H9 (cell line): ENCODE results near the gene LFNG. TPM values are rescaled to one million over a fixed set of nuclear protein-coding genes. Genes with fewer than 3 reads are reported as not detected.

Experiments
- DNase-seq: peaks from one replicate; pipeline ENCODE4 v3.0.0-alpha.2; 2017
- H2AFZ ChIP-seq: one replicate; pipeline ENCODE4 v1.6.1; 2013; ENCODE audit warnings: mild to moderate bottlenecking, low read length, control low read depth, moderate library complexity
- H2AK5ac ChIP-seq: 2 replicates; pipeline ENCODE4 v1.6.1; 2013; ENCODE audit warnings: low read length, control low read depth, mixed read lengths; ENCODE audit not compliant: insufficient read length
- H2BK120ac ChIP-seq: one replicate; pipeline ENCODE4 v1.6.1; 2013; ENCODE audit warnings: low read depth, mild to moderate bottlenecking, low read length, control low read depth, inconsistent platforms; ENCODE audit not compliant: poor library complexity, severe bottlenecking
- H2BK12ac ChIP-seq: 2 replicates; pipeline ENCODE4 v1.6.1; 2013; ENCODE audit warnings: low read length, control low read depth, mixed read lengths, low read depth; ENCODE audit not compliant: insufficient read length
- H2BK15ac ChIP-seq: 2 replicates; pipeline ENCODE4 v1.6.1; 2013; ENCODE audit warnings: low read depth, low read length, control low read depth
- H2BK20ac ChIP-seq: one replicate; pipeline ENCODE4 v1.6.1; 2013; ENCODE audit warnings: low read depth, mild to moderate bottlenecking, low read length, control low read depth, inconsistent platforms; ENCODE audit not compliant: poor library complexity, severe bottlenecking
- H2BK5ac ChIP-seq: 2 replicates; pipeline ENCODE4 v1.6.1; 2013; ENCODE audit warnings: low read length, control low read depth, mixed read lengths; ENCODE audit not compliant: insufficient read length
- H3K14ac ChIP-seq: 2 replicates; pipeline ENCODE4 v1.6.1; 2013; ENCODE audit warnings: low read length, control low read depth; ENCODE audit not compliant: insufficient read depth
- H3K18ac ChIP-seq: 2 replicates; pipeline ENCODE4 v1.6.1; 2013; ENCODE audit warnings: low read depth, mild to moderate bottlenecking, mixed read lengths, low read length, control low read depth; ENCODE audit not compliant: insufficient read length
- H3K23ac ChIP-seq: 2 replicates; pipeline ENCODE4 v1.6.1; 2013; ENCODE audit warnings: low read length, control low read depth, mixed read lengths, low read depth; ENCODE audit not compliant: insufficient read length
- H3K23me2 ChIP-seq: 2 replicates; pipeline ENCODE4 v1.6.1; 2013; ENCODE audit warnings: low read depth, mild to moderate bottlenecking, mixed read lengths, low read length, control low read depth; ENCODE audit not compliant: insufficient read length, poor library complexity, severe bottlenecking
- H3K27ac ChIP-seq: 2 replicates; pipeline ENCODE4 v1.5.1; 2013; ENCODE audit warnings: low read length, control low read depth, mixed read lengths, low read depth; ENCODE audit not compliant: insufficient read length
- H3K27me3 ChIP-seq: 2 replicates; pipeline ENCODE4 v1.6.1; 2013; ENCODE audit warnings: low read length, control low read depth, inconsistent platforms; ENCODE audit not compliant: insufficient read depth
- H3K4ac ChIP-seq: 2 replicates; pipeline ENCODE4 v1.6.1; 2013; ENCODE audit warnings: low read depth, mild to moderate bottlenecking, control low read depth, inconsistent platforms, low read length, moderate library complexity
- H3K4me1 ChIP-seq: 2 replicates; pipeline ENCODE4 v1.6.1; 2013; ENCODE audit warnings: low read length, control low read depth, inconsistent platforms; ENCODE audit not compliant: insufficient read depth
- H3K4me2 ChIP-seq: 2 replicates; pipeline ENCODE4 v1.6.1; 2013; ENCODE audit warnings: low read length, control low read depth, mixed read lengths; ENCODE audit not compliant: insufficient read length, insufficient read depth
- H3K56ac ChIP-seq: 2 replicates; pipeline ENCODE4 v1.6.1; 2013; ENCODE audit warnings: low read depth, mild to moderate bottlenecking, mixed read lengths, low read length, control low read depth; ENCODE audit not compliant: insufficient read length
- H3K79me1 ChIP-seq: 2 replicates; pipeline ENCODE4 v1.6.1; 2013; ENCODE audit warnings: low read depth, mild to moderate bottlenecking, moderate library complexity, low read length, control low read depth, inconsistent platforms; ENCODE audit not compliant: insufficient read depth, poor library complexity, severe bottlenecking
- H3K79me2 ChIP-seq: 2 replicates; pipeline ENCODE4 v1.6.1; 2013; ENCODE audit warnings: low read length, control low read depth, inconsistent platforms; ENCODE audit not compliant: insufficient read depth
- H3K9ac ChIP-seq: 2 replicates; pipeline ENCODE4 v1.6.1; 2013; ENCODE audit warnings: low read length, control low read depth, mixed read lengths; ENCODE audit not compliant: insufficient read length; ENCODE audit errors: extremely low read depth
- H3K9me3 ChIP-seq: one replicate; pipeline ENCODE4 v1.6.1; 2013; ENCODE audit warnings: low read depth, low read length, inconsistent platforms; ENCODE audit not compliant: control insufficient read depth
- H3T11ph ChIP-seq: one replicate; pipeline ENCODE4 v1.6.1; 2013; ENCODE audit warnings: mild to moderate bottlenecking, low read length, control low read depth, inconsistent platforms
- H4K20me1 ChIP-seq: one replicate; pipeline ENCODE4 v1.6.1; 2013; ENCODE audit not compliant: control insufficient read depth, insufficient read length, insufficient read depth
- H4K5ac ChIP-seq: 2 replicates; pipeline ENCODE4 v1.6.1; 2013; ENCODE audit warnings: low read depth, mild to moderate bottlenecking, mixed read lengths, low read length, control low read depth; ENCODE audit not compliant: insufficient read length
- H4K8ac ChIP-seq: replicated peaks from 2 replicates; pipeline ENCODE4 v1.6.1; 2013; ENCODE audit warnings: low read length, control low read depth, mixed read lengths, low read depth; ENCODE audit not compliant: insufficient read length
- H4K91ac ChIP-seq: 2 replicates; pipeline ENCODE4 v1.6.1; 2013; ENCODE audit warnings: low read depth, mild to moderate bottlenecking, moderate library complexity, mixed read lengths, low read length, control low read depth; ENCODE audit not compliant: insufficient read length
- H3K27ac Mint-ChIP-seq, 3 experiments: 2 replicates in 2 of 3; 3 replicates in 1 of 3; pipeline ENCODE4 v1.8.0; 2020 to 2021; ENCODE audit warnings: mixed read lengths in 3 of 3, mild to moderate bottlenecking in 1 of 3, moderate library complexity in 1 of 3
- H3K27me3 Mint-ChIP-seq: 2 replicates; pipeline ENCODE4 v1.8.0; 2021; ENCODE audit warnings: low read depth, mild to moderate bottlenecking, moderate library complexity, mixed read lengths
- H3K36me3 Mint-ChIP-seq, 3 experiments: 2 replicates in 2 of 3; 3 replicates in 1 of 3; pipeline ENCODE4 v1.8.0; 2020 to 2021; ENCODE audit warnings: low read depth in 3 of 3, mixed read lengths in 3 of 3; ENCODE audit not compliant: insufficient read depth in 1 of 3
- H3K4me1 Mint-ChIP-seq, 2 experiments: 2 replicates each; pipeline ENCODE4 v1.8.0; 2020; ENCODE audit warnings: mixed read lengths in 2 of 2
- H3K4me3 Mint-ChIP-seq, 2 experiments: 2 replicates in 1 of 2; 3 replicates in 1 of 2; pipeline ENCODE4 v1.8.0; 2020 to 2021; ENCODE audit warnings: mild to moderate bottlenecking in 2 of 2, mixed read lengths in 2 of 2, moderate library complexity in 1 of 2
- H3K9me3 Mint-ChIP-seq, 2 experiments: 2 replicates in 1 of 2; 3 replicates in 1 of 2; pipeline ENCODE4 v1.8.0; 2020; ENCODE audit warnings: mild to moderate bottlenecking in 2 of 2, mixed read lengths in 2 of 2, moderate library complexity in 1 of 2
- CTCF ChIP-seq: fragments of 200-600 bp; sonication (generic); conservative IDR thresholded peaks from 3 replicates; pipeline ENCODE4 v1.8.0; 2021; ENCODE audit warnings: antibody characterized with exemption, mild to moderate bottlenecking
- WGBS: extraction: QIAGEN DNeasy Blood & Tissue Kit; methylation state at CpG from one replicate; pipeline ENCODE4 v1.1.7; 2013; ENCODE audit warnings: missing lambda C conversion rate, low lambda C conversion rate, mixed read lengths; ENCODE audit not compliant: insufficient read length; ENCODE audit errors: extremely low coverage; 5-methylcytosine and 5-hydroxymethylcytosine counted together
- total RNA-seq: library from RNA; stranded (reverse); gene quantifications from 2 replicates; pipeline ENCODE4 v1.2.1, GENCODE V29; 2021

LFNG gene
- total RNA-seq, 1 experiment from 2014 or later: 52.9 TPM

- Histone ChIP-seq H3K27me3 (no peaks in the 10 kb centered on the region; the same call in 1 of the 2 replicates), H4K5ac (no peak overlapping the region), H3K4me2 (peak overlapping the region; percentile 63), H2BK12ac (no peak overlapping the region), H2AFZ (no peak overlapping the region), H3K23me2 (peaks cover 13% of the 10 kb centered on the region), H2BK120ac (no peak overlapping the region), H2BK15ac (no peak overlapping the region), H3T11ph (no peak overlapping the region), H3K56ac (no peak overlapping the region), H3K4me1 (peaks cover 4% of the 10 kb centered on the region; the same call in 1 of the 2 replicates), H3K23ac (no peak overlapping the region), H3K18ac (no peak overlapping the region), H4K91ac (no peak overlapping the region), H4K8ac (no peak overlapping the region), H2BK5ac (no peak overlapping the region), H3K9me3 (no peaks in the 10 kb centered on the region), H3K27ac (no peak overlapping the region), H3K79me1 (no peaks in the 10 kb centered on the region), H3K4ac (no peak overlapping the region), H2AK5ac (no peak overlapping the region), H3K9ac (no peak overlapping the region), H3K14ac (no peak overlapping the region; the same call in 1 of the 2 replicates), H3K79me2 (no peaks in the 10 kb centered on the region; the same call in 1 of the 2 replicates), H4K20me1 (no peaks in the 10 kb centered on the region), H2BK20ac (no peak overlapping the region)
- peak overlapping the region; percentile 84 to 93 for H3K4me3 Mint-ChIP-seq
- no CpG with 5 or more reads among the region's 37 CpGs for WGBS
- peaks cover 0 to 5% (median 4%) of the 10 kb centered on the region in 3 experiments; a peak in 2 of 7 replicates for H3K36me3 Mint-ChIP-seq
- peak overlapping the region in 1 of 3 experiments; percentile 79; a peak in 1 of 7 replicates for H3K27ac Mint-ChIP-seq
- H3K9me3 Mint-ChIP-seq: no peaks in the 10 kb centered on the region
- no peak for DNase-seq
- peaks cover 26% of the 10 kb centered on the region for H3K27me3 Mint-ChIP-seq
- peak; percentile 23; the same call in 2 of the 3 replicates for TF ChIP-seq CTCF
- H3K4me1 Mint-ChIP-seq: peaks cover 44 to 46% of the 10 kb centered on the region in 2 experiments
These were observed 672 bp downstream of the LFNG start for GRCh38 chr7:2520131-2520760.
